SIG-M5 (cell line): Measurements from ENCODE around the gene RNF214.
A peak's percentile ranks its signal among the peaks of the same experiment; 100 is the strongest.

Experiments used
- DNase-seq: peaks from one replicate; lab custom pipeline; 2025; lab: John Stamatoyannopoulos, UW

RNF214 gene

DNA sequence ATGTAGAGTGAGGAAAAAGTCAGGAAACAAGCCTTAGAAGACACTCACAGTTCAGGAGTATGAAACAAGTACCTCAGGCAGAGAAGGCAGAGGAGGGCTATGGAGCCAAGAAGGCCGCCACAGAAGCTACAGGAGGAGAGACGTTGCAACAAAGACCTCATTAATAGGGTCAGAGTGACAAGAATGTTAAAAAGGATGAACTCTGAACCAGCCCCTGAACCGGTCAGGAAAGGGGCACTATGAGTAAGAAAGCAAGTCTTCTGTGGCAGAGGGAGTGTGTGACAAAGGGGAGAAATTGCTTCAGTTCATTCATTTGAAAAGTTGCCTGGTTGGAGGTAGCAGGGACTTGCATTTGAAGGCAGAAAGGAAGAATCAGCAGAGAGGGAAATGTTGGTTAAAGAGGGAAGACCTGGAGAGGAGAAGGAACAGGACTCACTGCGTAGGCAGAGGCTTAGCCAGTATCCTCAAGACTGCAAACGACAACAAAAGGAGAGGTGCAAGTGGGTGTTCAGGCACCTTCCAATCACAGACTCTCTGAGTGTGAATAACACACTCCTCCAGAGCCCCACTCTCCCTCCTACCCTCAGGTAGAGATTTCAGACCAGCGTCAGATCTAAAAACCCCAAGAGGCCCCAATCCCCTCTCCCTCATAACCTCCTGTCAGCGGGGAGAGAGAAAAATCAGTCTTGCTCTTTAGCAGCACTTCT, 17.9 kb upstream of the RNF214 start:
- no peak for DNase-seq

DNA sequence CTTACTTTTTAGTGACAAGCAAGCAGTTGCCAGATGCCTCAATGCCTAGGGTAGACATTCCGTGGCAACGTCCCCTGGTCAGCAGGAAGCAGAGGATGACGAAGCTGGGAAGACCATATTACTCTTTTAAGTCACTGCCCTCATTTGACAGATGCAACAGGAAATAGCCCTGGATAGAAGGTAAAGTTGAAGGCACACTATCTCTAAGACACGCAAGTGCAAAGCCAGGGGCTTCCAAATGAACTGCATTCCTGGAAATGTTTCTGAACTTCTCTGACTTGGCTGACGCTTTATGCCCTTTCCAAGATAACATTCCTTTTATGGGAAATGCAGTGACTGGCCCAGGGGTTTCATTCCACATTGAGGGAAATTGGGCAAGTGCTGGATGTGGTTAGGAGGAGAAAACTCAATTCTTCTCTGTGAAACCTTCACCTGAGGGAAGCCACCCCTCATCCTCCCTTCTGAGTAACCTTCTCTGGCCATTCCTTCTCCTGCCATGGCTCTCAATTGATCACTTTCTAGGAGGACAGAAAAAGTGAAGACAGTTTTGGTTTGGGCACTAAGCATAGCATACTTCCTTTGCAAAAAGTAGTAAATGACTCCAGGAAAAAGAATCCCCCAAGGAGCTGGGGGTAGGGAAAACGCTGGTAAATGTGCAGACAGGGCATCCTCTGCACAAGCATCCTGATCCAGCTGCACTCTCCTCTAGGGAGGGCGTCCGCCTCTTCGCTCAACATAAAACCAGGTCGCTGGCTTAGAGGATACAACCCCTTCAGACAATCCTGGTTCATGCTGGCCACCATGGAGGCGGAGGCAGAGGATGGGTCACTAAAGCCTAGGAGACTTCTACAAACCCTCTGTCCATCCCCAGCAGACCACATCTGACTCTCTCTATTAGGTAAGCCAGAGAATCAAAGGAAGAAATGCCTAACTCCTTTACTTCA, 15.1 kb upstream of the RNF214 start:
- no peak for DNase-seq

DNA sequence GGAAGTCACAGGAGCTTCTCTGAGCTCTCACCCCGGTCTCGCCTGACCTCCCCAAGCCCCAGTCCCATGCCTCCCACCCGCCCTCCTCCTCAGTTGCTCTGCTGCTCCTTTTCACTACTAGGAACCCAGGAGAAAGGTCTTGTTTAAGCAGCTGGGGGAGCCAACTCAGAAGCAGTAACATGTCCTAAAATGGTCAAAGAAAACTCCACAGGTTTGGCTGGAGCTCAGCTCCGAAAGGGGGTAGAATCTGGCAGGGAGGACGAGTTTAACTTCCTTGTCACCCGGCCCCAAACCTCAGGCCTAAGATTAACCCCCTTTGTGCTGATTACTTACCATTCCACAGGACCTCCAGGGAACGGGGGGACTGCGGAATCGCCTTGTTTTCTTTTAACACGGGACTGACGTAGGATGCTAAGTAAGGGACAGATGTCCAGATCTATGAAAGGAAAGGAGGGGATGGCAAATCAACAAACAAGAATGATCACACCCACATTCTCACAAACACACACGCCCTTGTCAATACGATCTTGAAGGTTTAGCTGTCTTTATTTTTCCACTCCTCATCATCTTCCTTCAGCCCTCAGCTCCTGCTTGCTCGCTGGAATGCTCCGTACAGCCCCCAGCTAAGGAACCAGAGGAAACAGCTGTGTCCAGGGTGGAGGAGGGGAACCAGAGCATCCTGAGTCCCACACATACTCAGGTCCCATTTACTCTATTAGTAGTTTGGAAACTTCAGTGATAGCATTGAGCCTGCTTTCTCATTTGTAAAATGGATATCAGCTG, 14.1 kb upstream of the RNF214 start:
- DNase-seq = no peak

DNA sequence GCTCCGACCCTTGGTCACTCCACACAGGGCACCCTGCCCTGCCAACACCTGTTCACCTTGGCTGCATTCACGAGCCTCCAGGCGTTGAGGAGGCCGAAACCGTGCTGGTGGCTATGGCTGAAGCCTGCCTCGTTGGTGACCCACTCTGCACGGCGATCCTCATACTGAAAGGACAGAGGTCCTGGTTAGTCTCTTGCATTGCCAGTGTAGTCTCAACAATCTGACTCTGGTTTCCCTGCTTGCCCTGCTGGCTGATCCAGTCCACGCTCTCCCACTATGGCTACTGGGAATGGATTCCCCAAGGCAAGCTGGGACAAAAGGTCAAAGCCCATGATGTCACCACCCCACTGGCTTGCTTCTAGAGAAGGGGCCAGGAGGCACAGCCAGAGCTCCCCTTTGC, 13.5 kb upstream of the RNF214 start:
- DNase-seq = no peak

DNA sequence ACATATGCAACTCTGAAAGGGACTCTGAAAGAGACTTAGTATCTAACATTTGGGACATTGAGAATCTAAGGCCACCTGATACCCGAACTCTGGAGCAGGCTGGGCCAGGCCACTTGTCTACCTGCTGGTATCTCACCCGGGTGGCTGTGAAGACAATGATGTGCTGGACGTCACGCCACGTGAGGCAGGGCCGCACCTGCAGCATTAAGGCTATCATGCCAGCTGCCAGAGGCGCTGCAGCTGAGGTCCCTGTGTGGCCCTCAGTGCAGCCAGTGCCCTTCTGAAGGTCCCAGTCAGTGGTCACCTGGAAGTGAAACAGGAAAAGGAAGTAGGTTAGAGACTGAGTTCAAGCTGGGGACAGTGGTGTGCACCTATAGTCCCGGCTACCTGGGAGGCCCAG, 13.0 kb upstream of the RNF214 start:
- no peak for DNase-seq

DNA sequence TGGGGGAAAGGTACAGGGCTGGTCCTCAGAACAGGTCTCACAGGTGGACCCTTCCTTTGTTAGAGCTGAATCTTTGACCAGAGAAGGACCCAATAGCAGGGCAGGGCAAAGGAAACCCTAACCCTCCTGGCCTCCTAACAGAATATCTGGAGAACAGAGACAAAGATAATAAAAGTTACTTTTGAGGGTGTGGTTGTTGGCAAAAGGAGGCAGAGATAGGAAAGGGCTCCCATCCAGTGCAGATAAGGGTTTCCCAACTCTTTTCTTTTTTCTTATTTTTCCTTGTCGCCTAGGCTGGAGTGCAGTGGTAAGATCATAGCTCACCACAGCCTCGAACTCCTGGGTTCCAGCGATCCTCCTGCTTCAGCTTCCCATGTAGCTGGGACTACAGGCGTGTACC, 12.5 kb upstream of the RNF214 start:
- no peak for DNase-seq

DNA sequence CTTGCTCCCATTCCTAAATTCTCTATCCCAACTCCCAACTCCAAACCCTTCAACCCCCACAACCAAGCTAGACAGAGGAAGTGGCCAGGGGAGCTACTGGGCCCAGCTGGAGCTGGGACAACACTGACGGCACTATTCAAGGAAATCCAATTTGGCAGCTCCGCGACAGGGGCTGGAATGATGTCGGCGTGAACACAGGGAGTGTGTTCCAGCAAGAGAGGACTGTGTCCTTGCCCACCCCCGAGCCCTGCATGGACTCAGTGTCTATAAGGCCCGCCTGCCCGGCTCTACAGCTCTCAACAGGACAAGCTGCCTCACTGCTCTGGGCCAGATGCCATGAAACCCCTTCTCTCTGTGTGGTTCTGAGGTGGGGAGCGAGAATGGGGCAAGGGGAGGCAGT, 11.9 kb upstream of the RNF214 start:
- no peak for DNase-seq

DNA sequence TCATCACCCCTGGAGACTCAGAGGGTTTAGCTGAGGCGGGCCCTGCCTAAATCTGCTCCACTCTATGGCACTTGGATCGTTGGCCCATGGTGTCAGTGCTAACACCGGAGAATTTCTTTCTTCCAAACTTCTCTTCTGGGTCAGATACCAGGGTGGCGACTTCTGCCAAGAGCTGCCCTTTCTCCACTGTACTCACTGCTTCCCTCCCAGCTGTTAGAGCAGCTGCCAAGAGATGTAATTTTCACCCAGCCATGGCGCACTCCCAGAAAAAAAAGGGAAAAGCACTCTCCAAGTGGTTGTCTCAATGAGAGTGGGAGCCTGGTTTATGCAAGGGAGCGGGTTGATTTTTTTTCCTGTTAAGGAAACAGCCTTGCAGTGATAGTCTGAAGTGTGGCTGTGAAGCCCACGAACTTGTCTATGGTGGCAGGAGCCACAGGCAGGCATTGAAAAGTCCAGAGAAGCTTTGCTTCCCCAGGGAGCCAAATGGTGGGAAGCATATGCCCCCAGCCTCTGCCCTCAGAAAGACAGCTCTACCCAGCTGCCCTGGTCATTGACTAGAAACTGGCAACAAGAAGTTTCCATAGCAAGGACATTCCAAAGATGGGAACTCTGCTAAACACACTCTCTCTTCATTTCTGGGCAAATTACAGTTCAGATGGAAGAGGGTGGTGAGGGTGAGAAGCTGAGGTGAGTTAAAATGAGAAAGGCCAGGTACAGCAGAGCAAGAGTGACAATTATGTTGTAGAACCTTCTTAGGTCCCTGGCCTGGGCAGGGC, 11.3 kb upstream of the RNF214 start:
- no peak for DNase-seq

DNA sequence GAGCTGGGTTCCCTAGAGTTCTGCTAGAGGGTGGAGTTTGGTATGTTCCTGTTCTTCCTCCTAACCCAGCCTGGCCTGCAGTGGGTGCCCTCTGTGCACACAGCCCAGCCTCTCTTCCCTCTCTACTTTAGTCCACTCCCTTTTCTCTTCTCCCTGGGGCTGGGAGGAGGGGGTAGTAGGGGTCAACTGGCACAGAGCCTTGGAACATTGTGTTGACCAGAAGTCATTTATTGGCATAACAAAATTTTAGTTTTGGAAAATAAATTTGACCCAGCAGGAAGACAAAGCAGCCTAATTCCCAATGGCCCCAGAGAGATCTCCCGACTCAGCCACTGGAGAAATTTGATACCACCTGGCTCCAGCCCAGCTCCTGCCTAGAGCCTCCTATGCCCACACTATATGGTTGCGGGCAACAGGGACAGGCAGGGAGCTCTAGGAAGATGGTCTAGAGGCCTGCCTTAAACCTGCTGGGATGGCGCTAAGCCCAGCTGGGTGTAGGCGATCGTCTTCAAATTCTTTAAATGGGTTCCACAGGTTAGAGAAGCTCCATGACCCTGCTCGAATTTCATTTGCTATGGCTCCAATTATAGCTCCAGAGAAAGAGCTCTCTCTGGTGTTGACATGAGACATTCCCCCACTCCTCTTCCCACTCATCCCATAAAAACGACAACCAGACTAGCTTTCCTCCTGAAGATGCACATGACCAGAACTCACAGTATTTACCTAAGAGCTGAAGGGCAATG, 10.5 kb upstream of the RNF214 start:
- no peak for DNase-seq

DNA sequence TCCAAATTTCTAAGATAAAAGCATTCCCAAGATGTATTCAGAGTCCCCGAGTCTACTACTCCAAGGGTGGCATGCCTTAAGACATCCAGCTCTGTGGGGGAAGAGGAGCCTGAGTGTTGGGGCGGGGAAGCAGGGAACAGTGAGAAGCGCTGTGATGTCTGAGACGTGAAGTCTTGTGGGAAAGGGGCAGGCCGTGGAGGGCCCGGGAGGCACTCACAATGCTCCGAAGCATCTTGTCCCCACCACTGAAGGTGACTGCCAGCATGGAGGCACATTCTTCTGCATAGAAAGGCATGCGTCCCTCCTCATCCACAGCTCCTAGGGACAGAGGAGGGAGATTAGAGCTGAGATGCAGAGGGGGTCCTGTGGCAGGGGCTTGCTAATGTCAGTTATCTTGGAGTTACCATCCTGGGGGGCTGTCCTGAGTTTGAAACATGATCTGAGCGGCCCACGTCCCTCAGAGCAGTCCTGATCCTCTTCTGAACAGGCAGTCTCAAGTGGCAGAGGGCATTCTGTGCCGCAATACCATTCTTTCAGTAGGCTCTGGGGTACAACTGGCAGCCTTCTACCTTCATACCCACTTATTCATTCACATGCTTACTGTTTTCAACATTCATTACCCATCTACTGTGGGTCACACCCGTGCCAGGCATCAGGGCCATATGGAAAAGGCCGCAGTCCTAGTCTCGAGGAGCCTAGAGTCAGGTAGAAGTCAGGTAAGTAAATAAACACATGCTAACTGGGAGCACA, 9.3 kb upstream of the RNF214 start:
- DNase-seq = no peak

DNA sequence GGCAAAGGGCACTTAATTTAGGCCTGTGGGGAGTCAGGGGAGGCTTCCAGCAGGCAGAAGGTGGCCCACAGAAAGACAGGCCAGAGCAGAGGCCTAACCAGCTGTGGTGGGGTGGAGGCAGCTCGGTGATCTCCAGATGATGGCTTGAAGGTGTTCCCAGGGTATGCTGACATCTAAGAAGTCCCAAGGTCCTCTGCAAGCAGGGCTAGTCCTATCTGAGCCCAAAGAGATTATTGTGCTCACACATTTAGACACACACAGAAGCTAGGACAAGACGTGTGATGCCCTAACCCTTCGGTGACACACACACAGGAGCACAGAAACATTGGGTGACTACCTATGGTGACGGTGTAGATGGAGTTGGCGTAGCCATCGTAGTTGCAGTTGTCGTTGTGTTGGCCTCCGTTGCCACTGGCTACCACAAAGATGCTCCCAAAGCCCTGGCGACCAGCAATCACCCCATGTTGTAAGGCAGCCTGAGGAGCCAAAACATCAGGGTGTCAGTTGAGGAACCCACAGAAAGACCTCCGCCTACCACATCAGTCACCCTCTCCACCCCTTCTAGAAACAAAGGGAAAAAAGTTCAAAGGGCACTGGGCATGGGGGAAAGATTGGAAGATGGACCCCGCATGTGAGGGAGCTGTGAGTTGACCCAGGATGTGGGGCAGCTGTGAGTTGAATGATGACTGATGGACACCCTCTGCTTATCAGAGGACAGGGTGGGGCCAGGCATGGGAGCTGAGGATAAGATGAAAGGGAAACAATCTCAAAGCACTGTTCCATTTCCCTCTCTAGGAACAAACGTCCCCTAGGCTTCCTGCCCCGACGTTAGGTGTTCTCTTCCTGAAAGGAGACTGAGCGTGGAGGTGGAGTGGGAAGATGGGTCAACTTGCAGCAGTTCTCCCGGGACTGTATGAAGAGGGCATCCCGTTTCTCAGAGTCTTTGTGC, 8.5 kb upstream of the RNF214 start:
- DNase-seq = no peak

DNA sequence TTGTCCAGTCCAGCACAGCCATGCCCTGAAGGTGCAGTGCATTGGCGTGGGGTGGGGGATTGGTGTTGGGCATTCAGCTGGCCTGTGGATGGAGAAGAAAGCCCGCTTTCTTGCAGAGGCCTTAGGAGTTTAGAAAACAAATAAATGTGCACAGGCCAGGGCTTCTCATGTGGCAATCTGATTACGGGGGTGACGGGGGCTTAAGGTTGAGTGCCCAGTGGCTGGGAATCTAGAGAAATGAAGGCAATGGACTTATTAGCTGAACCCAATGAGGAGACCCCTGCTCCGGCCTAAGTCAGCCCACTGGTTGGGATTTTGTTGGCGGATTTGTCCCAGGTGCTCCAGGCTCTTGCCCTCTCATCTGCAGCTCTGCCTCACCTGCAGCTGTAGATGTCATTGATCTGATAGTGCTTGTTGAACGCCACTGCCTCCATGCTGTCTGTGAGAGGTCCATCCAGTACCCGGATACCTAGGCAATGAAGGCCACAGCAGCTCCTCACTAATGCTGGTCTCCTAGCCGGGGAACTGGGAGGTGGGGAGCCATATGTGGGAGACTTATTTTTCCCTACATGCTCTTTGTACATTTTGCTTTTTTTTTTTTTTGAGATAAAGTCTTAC, 6.8 kb upstream of the RNF214 start:
- DNase-seq = no peak

DNA sequence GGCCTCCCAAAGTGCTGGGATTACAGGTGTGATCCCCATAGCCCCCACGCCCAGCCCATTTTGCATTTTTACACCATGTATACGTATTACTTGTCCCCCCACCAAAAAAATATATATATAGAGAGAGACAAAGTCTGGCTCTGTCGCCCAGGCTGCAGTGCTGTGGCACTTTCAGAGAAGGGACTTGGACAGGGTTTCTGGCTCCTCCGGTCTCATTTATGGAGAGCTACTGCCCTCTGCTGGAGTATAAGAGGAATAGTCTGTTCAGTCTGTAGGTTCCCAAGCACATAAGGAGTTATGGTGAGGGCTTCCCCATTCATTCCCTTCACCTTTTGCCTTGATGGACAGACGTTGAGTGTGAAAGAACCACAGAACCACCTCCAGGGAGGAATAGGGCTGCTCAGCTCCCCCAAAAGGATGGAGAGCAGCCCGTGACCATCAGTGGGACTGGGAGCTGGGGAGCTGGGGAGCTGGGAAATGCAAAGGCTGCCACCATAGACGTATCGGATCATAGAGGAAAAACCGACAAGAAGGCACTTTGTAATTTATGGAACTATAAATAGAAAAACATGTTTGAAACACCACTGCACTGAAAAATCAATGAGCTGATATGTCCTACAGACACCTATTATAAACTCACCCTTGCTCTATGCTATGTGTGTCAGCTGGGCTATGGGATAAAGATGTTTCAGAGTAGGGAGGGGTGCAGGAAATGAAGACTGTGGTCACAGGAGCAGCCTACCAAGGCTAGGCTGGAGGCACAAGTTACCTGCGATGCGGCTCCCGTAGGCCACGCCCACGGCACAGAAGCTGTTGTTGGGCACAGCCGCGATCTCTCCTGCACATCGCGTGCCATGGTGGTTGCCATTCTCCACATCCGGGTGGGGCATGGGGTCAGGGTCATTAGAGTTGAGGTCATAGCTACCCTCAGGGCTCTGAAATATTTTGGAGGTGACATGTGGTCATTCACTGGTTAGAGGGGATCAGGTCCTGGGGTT, 5.8 kb upstream of the RNF214 start:
- peak; percentile 51 for DNase-seq

DNA sequence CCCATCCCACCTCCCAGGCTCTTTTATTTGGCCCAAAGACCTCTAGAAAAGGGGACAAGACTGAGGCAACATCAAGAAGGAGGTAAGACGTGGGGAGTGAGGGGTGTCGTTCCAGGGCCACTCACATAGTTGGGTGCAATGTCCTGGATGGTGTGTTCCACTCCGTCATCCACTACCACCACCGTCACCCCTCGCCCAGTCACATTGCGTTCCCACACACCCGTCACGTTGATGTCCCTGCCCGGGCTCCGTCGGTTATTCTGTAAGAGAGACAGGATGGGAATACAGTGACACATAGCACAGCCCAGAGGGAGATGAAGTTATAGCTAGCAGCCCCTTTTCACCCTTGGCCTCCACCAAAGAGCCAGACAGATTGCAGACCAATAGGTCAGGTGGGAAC, 4.4 kb upstream of the RNF214 start:
- no peak for DNase-seq

DNA sequence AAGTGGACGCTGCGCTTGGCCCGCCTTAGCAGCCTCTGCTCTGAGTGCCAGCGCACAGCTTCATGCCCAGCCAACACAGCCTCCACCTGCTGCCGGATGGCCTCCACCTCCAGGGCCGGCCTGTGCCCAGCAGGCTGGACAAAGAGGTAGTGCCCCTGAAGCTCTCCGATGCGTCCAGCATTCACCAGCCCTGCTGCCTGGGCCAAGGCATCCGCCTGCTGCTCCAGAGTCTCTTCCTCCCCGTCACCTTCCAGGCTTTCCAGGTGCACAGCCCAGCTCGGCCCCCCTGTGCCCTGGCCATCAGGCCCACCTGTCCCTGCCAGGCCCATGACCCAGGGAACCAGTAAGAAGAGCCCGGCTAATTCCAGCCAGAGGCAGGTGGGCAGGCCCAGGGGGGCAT, 3.1 kb upstream of the RNF214 start:
- no peak for DNase-seq

DNA sequence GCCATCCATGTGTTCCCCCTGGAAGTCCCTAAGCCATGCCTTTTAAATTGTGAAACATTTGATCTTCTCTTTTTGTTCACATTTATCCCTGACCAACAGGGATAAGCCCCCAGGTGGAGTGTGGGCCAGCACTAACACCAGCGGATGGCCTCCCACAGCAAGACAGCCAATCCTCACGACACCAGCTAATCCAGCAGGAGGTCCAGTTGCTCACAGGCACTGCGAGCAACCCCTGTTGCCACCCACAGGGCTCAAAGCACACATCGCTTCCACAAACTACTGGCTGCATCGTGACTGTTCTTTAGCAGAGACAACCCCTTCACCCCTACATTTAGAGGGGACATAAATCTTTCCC, 2.6 kb upstream of the RNF214 start:
- DNase-seq = no peak

DNA sequence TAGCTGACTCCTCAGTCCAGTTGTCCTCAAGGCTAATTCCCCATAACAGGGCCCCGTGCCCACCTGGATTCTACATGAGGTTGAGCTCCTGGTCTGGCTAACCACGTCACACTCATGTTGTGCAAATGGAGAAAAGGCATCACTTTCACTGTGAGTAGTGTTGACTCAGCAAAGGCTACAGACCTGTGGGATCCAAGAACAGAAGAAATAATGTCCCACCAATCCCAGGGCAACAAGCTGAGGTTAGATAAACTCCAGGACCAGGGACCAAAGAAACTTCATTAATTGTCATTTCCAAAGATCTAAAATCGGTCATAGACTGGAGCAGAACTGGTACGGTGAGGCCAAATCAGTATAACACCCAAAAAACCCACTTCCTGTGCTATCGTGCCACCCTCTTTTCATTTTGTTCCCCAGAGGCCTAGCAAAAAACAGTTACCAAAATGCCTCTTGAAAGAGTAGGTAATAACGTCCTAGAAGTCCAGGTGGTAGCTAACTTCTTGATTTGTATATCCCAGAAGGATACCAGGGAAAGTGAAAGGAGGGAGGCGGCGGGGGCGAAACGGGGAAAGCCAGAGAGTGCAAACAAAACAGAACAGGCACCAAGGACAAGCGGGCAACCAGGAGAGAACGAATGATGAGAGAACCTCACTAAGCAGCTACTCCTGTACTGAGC, 2.0 kb upstream of the RNF214 start:
- no peak for DNase-seq
